H9 (cell line): ENCODE data around the gene RPL36. TPM values are rescaled to one million over a fixed set of nuclear protein-coding genes. Genes with fewer than 3 reads are reported as not detected.

Experiments used
- DNase-seq: peaks from one replicate; pipeline ENCODE4 v3.0.0-alpha.2; 2017
- H2AFZ ChIP-seq: one replicate; pipeline ENCODE4 v1.6.1; 2013; ENCODE audit warnings: mild to moderate bottlenecking, low read length, control low read depth, moderate library complexity
- H2AK5ac ChIP-seq: 2 replicates; pipeline ENCODE4 v1.6.1; 2013; ENCODE audit warnings: low read length, control low read depth, mixed read lengths; ENCODE audit not compliant: insufficient read length
- H2BK120ac ChIP-seq: one replicate; pipeline ENCODE4 v1.6.1; 2013; ENCODE audit warnings: low read depth, mild to moderate bottlenecking, low read length, control low read depth, inconsistent platforms; ENCODE audit not compliant: poor library complexity, severe bottlenecking
- H2BK12ac ChIP-seq: 2 replicates; pipeline ENCODE4 v1.6.1; 2013; ENCODE audit warnings: low read length, control low read depth, mixed read lengths, low read depth; ENCODE audit not compliant: insufficient read length
- H2BK15ac ChIP-seq: 2 replicates; pipeline ENCODE4 v1.6.1; 2013; ENCODE audit warnings: low read depth, low read length, control low read depth
- H2BK20ac ChIP-seq: one replicate; pipeline ENCODE4 v1.6.1; 2013; ENCODE audit warnings: low read depth, mild to moderate bottlenecking, low read length, control low read depth, inconsistent platforms; ENCODE audit not compliant: poor library complexity, severe bottlenecking
- H2BK5ac ChIP-seq: 2 replicates; pipeline ENCODE4 v1.6.1; 2013; ENCODE audit warnings: low read length, control low read depth, mixed read lengths; ENCODE audit not compliant: insufficient read length
- H3K14ac ChIP-seq: 2 replicates; pipeline ENCODE4 v1.6.1; 2013; ENCODE audit warnings: low read length, control low read depth; ENCODE audit not compliant: insufficient read depth
- H3K18ac ChIP-seq: 2 replicates; pipeline ENCODE4 v1.6.1; 2013; ENCODE audit warnings: low read depth, mild to moderate bottlenecking, mixed read lengths, low read length, control low read depth; ENCODE audit not compliant: insufficient read length
- H3K23ac ChIP-seq: 2 replicates; pipeline ENCODE4 v1.6.1; 2013; ENCODE audit warnings: low read length, control low read depth, mixed read lengths, low read depth; ENCODE audit not compliant: insufficient read length
- H3K23me2 ChIP-seq: 2 replicates; pipeline ENCODE4 v1.6.1; 2013; ENCODE audit warnings: low read depth, mild to moderate bottlenecking, mixed read lengths, low read length, control low read depth; ENCODE audit not compliant: insufficient read length, poor library complexity, severe bottlenecking
- H3K27ac ChIP-seq: 2 replicates; pipeline ENCODE4 v1.5.1; 2013; ENCODE audit warnings: low read length, control low read depth, mixed read lengths, low read depth; ENCODE audit not compliant: insufficient read length
- H3K27me3 ChIP-seq: 2 replicates; pipeline ENCODE4 v1.6.1; 2013; ENCODE audit warnings: low read length, control low read depth, inconsistent platforms; ENCODE audit not compliant: insufficient read depth
- H3K4ac ChIP-seq: 2 replicates; pipeline ENCODE4 v1.6.1; 2013; ENCODE audit warnings: low read depth, mild to moderate bottlenecking, control low read depth, inconsistent platforms, low read length, moderate library complexity
- H3K4me1 ChIP-seq: 2 replicates; pipeline ENCODE4 v1.6.1; 2013; ENCODE audit warnings: low read length, control low read depth, inconsistent platforms; ENCODE audit not compliant: insufficient read depth
- H3K4me2 ChIP-seq: 2 replicates; pipeline ENCODE4 v1.6.1; 2013; ENCODE audit warnings: low read length, control low read depth, mixed read lengths; ENCODE audit not compliant: insufficient read length, insufficient read depth
- H3K56ac ChIP-seq: 2 replicates; pipeline ENCODE4 v1.6.1; 2013; ENCODE audit warnings: low read depth, mild to moderate bottlenecking, mixed read lengths, low read length, control low read depth; ENCODE audit not compliant: insufficient read length
- H3K79me1 ChIP-seq: 2 replicates; pipeline ENCODE4 v1.6.1; 2013; ENCODE audit warnings: low read depth, mild to moderate bottlenecking, moderate library complexity, low read length, control low read depth, inconsistent platforms; ENCODE audit not compliant: insufficient read depth, poor library complexity, severe bottlenecking
- H3K79me2 ChIP-seq: 2 replicates; pipeline ENCODE4 v1.6.1; 2013; ENCODE audit warnings: low read length, control low read depth, inconsistent platforms; ENCODE audit not compliant: insufficient read depth
- H3K9ac ChIP-seq: 2 replicates; pipeline ENCODE4 v1.6.1; 2013; ENCODE audit warnings: low read length, control low read depth, mixed read lengths; ENCODE audit not compliant: insufficient read length; ENCODE audit errors: extremely low read depth
- H3K9me3 ChIP-seq: one replicate; pipeline ENCODE4 v1.6.1; 2013; ENCODE audit warnings: low read depth, low read length, inconsistent platforms; ENCODE audit not compliant: control insufficient read depth
- H3T11ph ChIP-seq: one replicate; pipeline ENCODE4 v1.6.1; 2013; ENCODE audit warnings: mild to moderate bottlenecking, low read length, control low read depth, inconsistent platforms
- H4K20me1 ChIP-seq: one replicate; pipeline ENCODE4 v1.6.1; 2013; ENCODE audit not compliant: control insufficient read depth, insufficient read length, insufficient read depth
- H4K5ac ChIP-seq: 2 replicates; pipeline ENCODE4 v1.6.1; 2013; ENCODE audit warnings: low read depth, mild to moderate bottlenecking, mixed read lengths, low read length, control low read depth; ENCODE audit not compliant: insufficient read length
- H4K8ac ChIP-seq: replicated peaks from 2 replicates; pipeline ENCODE4 v1.6.1; 2013; ENCODE audit warnings: low read length, control low read depth, mixed read lengths, low read depth; ENCODE audit not compliant: insufficient read length
- H4K91ac ChIP-seq: 2 replicates; pipeline ENCODE4 v1.6.1; 2013; ENCODE audit warnings: low read depth, mild to moderate bottlenecking, moderate library complexity, mixed read lengths, low read length, control low read depth; ENCODE audit not compliant: insufficient read length
- H3K27ac Mint-ChIP-seq, 3 experiments: 2 replicates in 2 of 3; 3 replicates in 1 of 3; pipeline ENCODE4 v1.8.0; 2020 to 2021; ENCODE audit warnings: mixed read lengths in 3 of 3, mild to moderate bottlenecking in 1 of 3, moderate library complexity in 1 of 3
- H3K27me3 Mint-ChIP-seq: 2 replicates; pipeline ENCODE4 v1.8.0; 2021; ENCODE audit warnings: low read depth, mild to moderate bottlenecking, moderate library complexity, mixed read lengths
- H3K36me3 Mint-ChIP-seq, 3 experiments: 2 replicates in 2 of 3; 3 replicates in 1 of 3; pipeline ENCODE4 v1.8.0; 2020 to 2021; ENCODE audit warnings: low read depth in 3 of 3, mixed read lengths in 3 of 3; ENCODE audit not compliant: insufficient read depth in 1 of 3
- H3K4me1 Mint-ChIP-seq, 2 experiments: 2 replicates each; pipeline ENCODE4 v1.8.0; 2020; ENCODE audit warnings: mixed read lengths in 2 of 2
- H3K4me3 Mint-ChIP-seq, 2 experiments: 2 replicates in 1 of 2; 3 replicates in 1 of 2; pipeline ENCODE4 v1.8.0; 2020 to 2021; ENCODE audit warnings: mild to moderate bottlenecking in 2 of 2, mixed read lengths in 2 of 2, moderate library complexity in 1 of 2
- H3K9me3 Mint-ChIP-seq, 2 experiments: 2 replicates in 1 of 2; 3 replicates in 1 of 2; pipeline ENCODE4 v1.8.0; 2020; ENCODE audit warnings: mild to moderate bottlenecking in 2 of 2, mixed read lengths in 2 of 2, moderate library complexity in 1 of 2
- WGBS: extraction: QIAGEN DNeasy Blood & Tissue Kit; methylation state at CpG from one replicate; pipeline ENCODE4 v1.1.7; 2013; ENCODE audit warnings: missing lambda C conversion rate, low lambda C conversion rate, mixed read lengths; ENCODE audit not compliant: insufficient read length; ENCODE audit errors: extremely low coverage; 5-methylcytosine and 5-hydroxymethylcytosine counted together
- total RNA-seq: library from RNA; stranded (reverse); gene quantifications from 2 replicates; pipeline ENCODE4 v1.2.1, GENCODE V29; 2021
- TF ChIP-seq, protein P1 (sequence below): fragments of 200-600 bp; sonication (generic); conservative IDR thresholded peaks from 3 replicates; pipeline ENCODE4 v1.8.0; 2021; ENCODE audit warnings: antibody characterized with exemption, mild to moderate bottlenecking

RPL36 gene
- total RNA-seq, 1 experiment from 2014 or later: 1,074 TPM

DNA sequence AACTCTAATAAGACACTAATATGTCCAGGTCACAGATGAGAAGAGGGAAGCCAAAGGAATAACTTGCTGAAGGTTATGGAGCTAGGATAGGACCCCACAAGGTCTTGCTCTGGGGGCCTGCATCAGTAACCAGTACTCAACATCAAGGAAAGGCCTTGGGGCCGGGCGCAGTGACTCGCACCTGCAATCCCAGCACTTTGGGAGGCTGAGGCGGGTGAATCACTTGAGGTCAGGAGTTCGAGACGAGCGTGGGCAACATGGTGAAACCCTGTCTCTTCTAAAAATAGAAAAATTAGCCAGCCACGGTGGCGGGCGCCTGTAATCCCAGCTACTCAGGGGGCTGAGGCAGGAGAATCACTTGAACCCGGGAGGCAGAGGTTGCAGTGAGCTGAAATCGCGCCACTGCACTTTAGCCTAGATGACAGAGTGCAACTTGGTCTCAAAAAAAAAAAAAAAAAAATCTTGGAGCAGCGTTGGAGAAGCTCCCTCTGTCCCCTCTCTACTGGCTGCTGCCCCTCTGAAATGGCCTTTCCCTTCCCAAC, 28.0 kb downstream of the RPL36 start:
- H2BK12ac ChIP-seq: no peak overlapping the region
- H3K9ac ChIP-seq: peak overlapping the region; percentile 81
- TF ChIP-seq, protein P1, sequence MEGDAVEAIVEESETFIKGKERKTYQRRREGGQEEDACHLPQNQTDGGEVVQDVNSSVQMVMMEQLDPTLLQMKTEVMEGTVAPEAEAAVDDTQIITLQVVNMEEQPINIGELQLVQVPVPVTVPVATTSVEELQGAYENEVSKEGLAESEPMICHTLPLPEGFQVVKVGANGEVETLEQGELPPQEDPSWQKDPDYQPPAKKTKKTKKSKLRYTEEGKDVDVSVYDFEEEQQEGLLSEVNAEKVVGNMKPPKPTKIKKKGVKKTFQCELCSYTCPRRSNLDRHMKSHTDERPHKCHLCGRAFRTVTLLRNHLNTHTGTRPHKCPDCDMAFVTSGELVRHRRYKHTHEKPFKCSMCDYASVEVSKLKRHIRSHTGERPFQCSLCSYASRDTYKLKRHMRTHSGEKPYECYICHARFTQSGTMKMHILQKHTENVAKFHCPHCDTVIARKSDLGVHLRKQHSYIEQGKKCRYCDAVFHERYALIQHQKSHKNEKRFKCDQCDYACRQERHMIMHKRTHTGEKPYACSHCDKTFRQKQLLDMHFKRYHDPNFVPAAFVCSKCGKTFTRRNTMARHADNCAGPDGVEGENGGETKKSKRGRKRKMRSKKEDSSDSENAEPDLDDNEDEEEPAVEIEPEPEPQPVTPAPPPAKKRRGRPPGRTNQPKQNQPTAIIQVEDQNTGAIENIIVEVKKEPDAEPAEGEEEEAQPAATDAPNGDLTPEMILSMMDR: no peak
- Mint-ChIP-seq H3K27ac (peak overlapping the region; percentile 78 to 97 (median 95); a peak in 5 of 7 replicates), H3K4me3 (peak overlapping the region; percentile 91 to 98), H3K9me3 (no peaks in the 10 kb centered on the region; a peak in 2 of 5 replicates), H3K4me1 (peaks cover 16 to 18% of the 10 kb centered on the region in 2 experiments), H3K36me3 (peaks cover 21 to 37% (median 27%) of the 10 kb centered on the region in 3 experiments), H3K27me3 (no peaks in the 10 kb centered on the region)
- H4K91ac ChIP-seq: no peak overlapping the region
- H3K4me2 ChIP-seq: peak overlapping the region; percentile 90
- H4K8ac ChIP-seq: no peak overlapping the region
- no peaks in the 10 kb centered on the region for H3K9me3 ChIP-seq
- WGBS: no CpG with 5 or more reads among the region's 14 CpGs
- H2BK20ac ChIP-seq: no peak overlapping the region
- H3K4me1 ChIP-seq: no peaks in the 10 kb centered on the region
- no peak overlapping the region for H2BK15ac ChIP-seq
- H3K79me1 ChIP-seq: peaks cover 4% of the 10 kb centered on the region
- H2AFZ ChIP-seq: no peak overlapping the region
- no peak overlapping the region for H3K4ac ChIP-seq
- no peak for DNase-seq
- H3K27me3 ChIP-seq: no peaks in the 10 kb centered on the region
- no peak overlapping the region for H2BK120ac ChIP-seq
- H2BK5ac ChIP-seq: no peak overlapping the region
- no peak overlapping the region for H3T11ph ChIP-seq
- no peak overlapping the region for H4K5ac ChIP-seq
- H3K14ac ChIP-seq: no peak overlapping the region
- H3K56ac ChIP-seq: no peak overlapping the region
- no peak overlapping the region for H2AK5ac ChIP-seq
- peaks cover 31% of the 10 kb centered on the region for H3K79me2 ChIP-seq
- no peak overlapping the region for H3K27ac ChIP-seq
- H3K18ac ChIP-seq: no peak overlapping the region
- no peaks in the 10 kb centered on the region for H4K20me1 ChIP-seq
- H3K23ac ChIP-seq: no peak overlapping the region
- peaks cover 9% of the 10 kb centered on the region for H3K23me2 ChIP-seq
